Measurements from ENCODE around the gene AKAP6. TPM values are rescaled to one million over a fixed set of nuclear protein-coding genes. Genes with fewer than 3 reads are reported as not detected.

Gene AKAP6
- total and polyA plus RNA-seq, 10 of the 15 experiments (the other 5 are each of a cell fraction or from before 2014, with no cell fraction given) = 0.35 to 5.9 (median 2.2) TPM

DNA sequence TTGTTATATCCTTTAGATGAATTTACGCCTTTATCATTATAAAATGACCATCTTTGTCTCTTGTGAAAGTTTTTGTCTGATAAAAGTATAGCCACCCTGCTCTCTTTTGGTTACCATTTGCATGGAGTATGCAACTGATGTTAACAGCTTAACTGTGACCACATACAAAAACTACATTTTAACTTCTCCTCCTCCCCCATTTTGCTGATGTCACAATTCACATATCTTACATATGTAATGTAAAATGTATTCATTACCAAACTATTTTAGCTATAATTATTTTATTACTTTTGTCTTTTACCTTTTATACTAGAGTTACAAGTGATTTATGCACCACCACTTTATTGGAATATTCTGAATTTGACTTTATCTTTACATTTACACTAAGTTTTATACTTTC lies 425.1 kb downstream of the AKAP6 start:
- Histone ChIP-seq H2AFZ (ENCODE audit: control insufficient read depth, low read depth, low read length) (no peak overlapping the region), H3K36me3 (ENCODE audit: control insufficient read depth in 2 of 2, insufficient read depth in 2 of 2, low read length in 1 of 2) (no peaks in the 10 kb centered on the region), H3K27ac (ENCODE audit: control insufficient read depth, insufficient read depth) (no peak overlapping the region), H3K27me3 (replicated peaks in 1 of 2; ENCODE audit: control insufficient read depth in 2 of 2, insufficient read depth in 2 of 2, low read length in 1 of 2) (no peaks in the 10 kb centered on the region), H3K9ac (ENCODE audit: control insufficient read depth, insufficient read depth, low read length) (no peak overlapping the region), H3K4me2 (ENCODE audit: control insufficient read depth, insufficient read depth) (no peak overlapping the region), H3K4me3 (no peak overlapping the region), H3K9me3 (replicated peaks; ENCODE audit: control insufficient read depth, insufficient read depth, low read length) (no peaks in the 10 kb centered on the region; the same call in 2 of the 3 replicates), H3K79me2 (ENCODE audit: control insufficient read depth, insufficient read depth, low read length) (no peaks in the 10 kb centered on the region), H3K4me1 (ENCODE audit: control insufficient read depth, insufficient read depth, low read length) (no peaks in the 10 kb centered on the region), H4K20me1 (ENCODE audit: control insufficient read depth, insufficient read depth) (no peaks in the 10 kb centered on the region)
- ChIA-PET RAD21 (ENCODE audit: unreplicated experiment) (no interaction called here), SMC1A (ENCODE audit: uncharacterized antibody, unreplicated experiment) (no interaction called here), POLR2A (no interaction called here), CTCF (no interaction called here)
- 0% methylated on average over 1 of the region's 1 CpG for WGBS (ENCODE audit: insufficient coverage, insufficient replicate concordance, low lambda C conversion rate, missing lambda C conversion rate)
- no peak for FAIRE-seq
- TF ChIP-seq RCOR1 (conservative IDR thresholded peaks at IDR 0.05; ENCODE audit: low read depth, low read length) (no peak), RUNX3 (IDR thresholded peaks at IDR 0.05; ENCODE audit: low read length) (no peak), SPI1 (IDR thresholded peaks at IDR 0.05; ENCODE audit: borderline replicate concordance, insufficient read depth, low read depth, low read length) (no peak), SRF (IDR thresholded peaks at IDR 0.05; ENCODE audit: low read depth in 2 of 2, low read length in 2 of 2) (no peak), PML (IDR thresholded peaks at IDR 0.05; ENCODE audit: low read length) (no peak), ZNF207 (IDR thresholded peaks at IDR 0.05; ENCODE audit: borderline replicate concordance) (no peak), ZNF384 (IDR thresholded peaks at IDR 0.05; ENCODE audit: borderline replicate concordance, low read depth, low read length) (no peak), BHLHE40 (IDR thresholded peaks at IDR 0.05; ENCODE audit: borderline replicate concordance in 1 of 2, low read depth in 2 of 2, low read length in 1 of 2) (no peak), KLF5 (IDR thresholded peaks at IDR 0.05; ENCODE audit: partially characterized antibody) (no peak), FOXK2 (IDR thresholded peaks at IDR 0.05) (no peak), HDGF (IDR thresholded peaks at IDR 0.05) (no peak), KDM1A (IDR thresholded peaks at IDR 0.05; ENCODE audit: borderline replicate concordance) (no peak), TBL1XR1 (IDR thresholded peaks at IDR 0.05; ENCODE audit: low read depth, low read length) (no peak), ESRRA (IDR thresholded peaks at IDR 0.05; ENCODE audit: low read length) (no peak), BMI1 (IDR thresholded peaks at IDR 0.05; ENCODE audit: borderline replicate concordance) (no peak), MEF2B (IDR thresholded peaks at IDR 0.05; ENCODE audit: partially characterized antibody, poor library complexity, severe bottlenecking) (no peak), GABPA (IDR thresholded peaks at IDR 0.05; ENCODE audit: low read depth) (no peak), NFYB (IDR thresholded peaks at IDR 0.05; ENCODE audit: insufficient read depth, low read depth, low read length) (no peak)
- TF ChIP-seq, protein P1, sequence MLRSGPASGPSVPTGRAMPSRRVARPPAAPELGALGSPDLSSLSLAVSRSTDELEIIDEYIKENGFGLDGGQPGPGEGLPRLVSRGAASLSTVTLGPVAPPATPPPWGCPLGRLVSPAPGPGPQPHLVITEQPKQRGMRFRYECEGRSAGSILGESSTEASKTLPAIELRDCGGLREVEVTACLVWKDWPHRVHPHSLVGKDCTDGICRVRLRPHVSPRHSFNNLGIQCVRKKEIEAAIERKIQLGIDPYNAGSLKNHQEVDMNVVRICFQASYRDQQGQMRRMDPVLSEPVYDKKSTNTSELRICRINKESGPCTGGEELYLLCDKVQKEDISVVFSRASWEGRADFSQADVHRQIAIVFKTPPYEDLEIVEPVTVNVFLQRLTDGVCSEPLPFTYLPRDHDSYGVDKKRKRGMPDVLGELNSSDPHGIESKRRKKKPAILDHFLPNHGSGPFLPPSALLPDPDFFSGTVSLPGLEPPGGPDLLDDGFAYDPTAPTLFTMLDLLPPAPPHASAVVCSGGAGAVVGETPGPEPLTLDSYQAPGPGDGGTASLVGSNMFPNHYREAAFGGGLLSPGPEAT (IDR thresholded peaks at IDR 0.05; ENCODE audit: low read depth) = no peak
- TF ChIP-seq, protein P2, sequence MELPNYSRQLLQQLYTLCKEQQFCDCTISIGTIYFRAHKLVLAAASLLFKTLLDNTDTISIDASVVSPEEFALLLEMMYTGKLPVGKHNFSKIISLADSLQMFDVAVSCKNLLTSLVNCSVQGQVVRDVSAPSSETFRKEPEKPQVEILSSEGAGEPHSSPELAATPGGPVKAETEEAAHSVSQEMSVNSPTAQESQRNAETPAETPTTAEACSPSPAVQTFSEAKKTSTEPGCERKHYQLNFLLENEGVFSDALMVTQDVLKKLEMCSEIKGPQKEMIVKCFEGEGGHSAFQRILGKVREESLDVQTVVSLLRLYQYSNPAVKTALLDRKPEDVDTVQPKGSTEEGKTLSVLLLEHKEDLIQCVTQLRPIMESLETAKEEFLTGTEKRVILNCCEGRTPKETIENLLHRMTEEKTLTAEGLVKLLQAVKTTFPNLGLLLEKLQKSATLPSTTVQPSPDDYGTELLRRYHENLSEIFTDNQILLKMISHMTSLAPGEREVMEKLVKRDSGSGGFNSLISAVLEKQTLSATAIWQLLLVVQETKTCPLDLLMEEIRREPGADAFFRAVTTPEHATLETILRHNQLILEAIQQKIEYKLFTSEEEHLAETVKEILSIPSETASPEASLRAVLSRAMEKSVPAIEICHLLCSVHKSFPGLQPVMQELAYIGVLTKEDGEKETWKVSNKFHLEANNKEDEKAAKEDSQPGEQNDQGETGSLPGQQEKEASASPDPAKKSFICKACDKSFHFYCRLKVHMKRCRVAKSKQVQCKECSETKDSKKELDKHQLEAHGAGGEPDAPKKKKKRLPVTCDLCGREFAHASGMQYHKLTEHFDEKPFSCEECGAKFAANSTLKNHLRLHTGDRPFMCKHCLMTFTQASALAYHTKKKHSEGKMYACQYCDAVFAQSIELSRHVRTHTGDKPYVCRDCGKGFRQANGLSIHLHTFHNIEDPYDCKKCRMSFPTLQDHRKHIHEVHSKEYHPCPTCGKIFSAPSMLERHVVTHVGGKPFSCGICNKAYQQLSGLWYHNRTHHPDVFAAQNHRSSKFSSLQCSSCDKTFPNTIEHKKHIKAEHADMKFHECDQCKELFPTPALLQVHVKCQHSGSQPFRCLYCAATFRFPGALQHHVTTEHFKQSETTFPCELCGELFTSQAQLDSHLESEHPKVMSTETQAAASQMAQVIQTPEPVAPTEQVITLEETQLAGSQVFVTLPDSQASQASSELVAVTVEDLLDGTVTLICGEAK (IDR thresholded peaks at IDR 0.05; ENCODE audit: borderline replicate concordance) = no peak
- in situ Hi-C loops (cut with MboI) (no loop called here), intact Hi-C loops (cut with micrococcal nuclease; ENCODE audit: unreplicated experiment) (no loop called here)
- ATAC-seq = no peak
- BruUV-seq (replicated peaks) = no TSS peak
- DNase-seq (ENCODE audit: low read depth, low spot score) = no peak
